IPS-NIHi11 (cell line): Measurements from ENCODE around the gene DAPK1.

Experiments
- DNase-seq: peaks from one replicate; pipeline ENCODE4 v3.0.0; 2012; ENCODE audit warnings: mixed read lengths, low spot score

The DAPK1 gene

DNA sequence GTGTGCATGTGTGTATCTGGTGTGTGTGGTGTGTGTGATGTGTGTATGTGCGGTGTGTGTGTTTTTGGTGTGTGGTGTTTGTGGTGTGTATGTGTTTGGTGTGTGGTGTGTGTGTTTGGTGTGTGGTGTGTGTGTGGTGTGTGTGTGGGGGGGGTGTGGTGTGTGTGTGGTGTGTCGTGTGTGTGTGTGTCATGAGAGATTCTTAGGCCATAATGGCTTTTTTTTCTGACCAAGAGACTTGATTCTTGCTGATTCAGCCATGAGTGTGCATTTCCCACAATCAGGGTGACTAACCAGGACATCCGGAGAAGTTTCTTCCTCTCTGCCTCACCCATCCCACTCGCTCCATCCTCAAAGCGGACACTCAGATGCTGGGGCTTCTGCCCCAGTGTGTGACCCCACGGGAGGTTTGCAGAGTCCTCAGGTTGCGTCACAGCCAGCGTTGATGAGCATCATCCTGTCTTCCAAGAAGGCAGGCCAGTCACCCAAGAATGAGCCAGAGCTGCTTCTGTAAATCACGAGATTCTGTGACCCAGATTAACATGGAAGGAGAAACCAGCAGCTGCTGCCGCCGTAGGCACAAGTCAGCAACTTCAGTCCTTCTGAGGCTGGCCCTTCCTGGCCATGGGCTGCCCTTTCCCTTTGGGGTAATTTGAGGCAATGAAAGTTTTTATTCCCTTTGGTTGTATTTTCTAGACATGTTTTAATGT is 215.8 kb downstream of the DAPK1 start:
- no peak for DNase-seq

DNA sequence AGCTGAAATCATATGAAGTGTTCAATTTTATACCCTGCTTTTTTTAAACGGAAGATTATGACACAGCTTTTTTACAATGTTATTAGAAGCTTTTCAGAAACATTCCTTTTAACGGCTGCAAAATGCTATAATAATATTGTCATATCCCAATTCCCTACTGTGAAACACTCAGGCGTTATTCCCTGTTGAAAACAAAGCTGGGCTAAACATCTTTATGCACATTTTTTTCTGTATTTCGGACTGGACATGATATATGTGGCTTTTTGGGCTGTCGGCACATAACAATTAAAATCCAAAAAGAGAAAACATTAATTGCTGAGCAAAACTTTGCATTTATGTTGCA is 216.3 kb downstream of the DAPK1 start:
- no peak for DNase-seq

GRCh38 chr9:87714819-87715218 is 217.2 kb downstream of the DAPK1 start:
- DNase-seq, result no peak

- DNase-seq, result no peak
Observed at GRCh38 chr9:87716141-87716540, 218.5 kb downstream of the DAPK1 start.

GRCh38 chr9:87717456-87717855 is 219.8 kb downstream of the DAPK1 start:
- DNase-seq, result no peak

DNA sequence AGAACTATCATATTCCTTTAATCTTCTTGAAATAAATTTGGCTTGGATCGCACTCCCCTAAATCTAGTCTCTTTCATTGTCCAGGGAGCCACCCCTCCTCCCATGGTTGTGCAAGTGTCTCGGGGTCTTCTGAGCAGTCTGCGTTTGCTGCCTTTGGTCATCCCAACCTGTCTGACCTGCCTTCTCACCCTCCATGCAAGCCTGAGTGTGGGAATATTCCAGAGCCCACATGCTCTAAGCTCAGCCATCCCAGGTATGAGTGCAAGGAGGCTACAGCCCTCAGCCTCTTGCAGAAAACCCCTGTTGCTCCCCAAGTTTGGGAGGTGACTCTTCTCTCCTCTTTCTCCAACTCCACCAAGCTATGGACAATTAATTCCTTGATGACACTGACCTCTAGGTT is 220.6 kb downstream of the DAPK1 start:
- no peak for DNase-seq

DNA sequence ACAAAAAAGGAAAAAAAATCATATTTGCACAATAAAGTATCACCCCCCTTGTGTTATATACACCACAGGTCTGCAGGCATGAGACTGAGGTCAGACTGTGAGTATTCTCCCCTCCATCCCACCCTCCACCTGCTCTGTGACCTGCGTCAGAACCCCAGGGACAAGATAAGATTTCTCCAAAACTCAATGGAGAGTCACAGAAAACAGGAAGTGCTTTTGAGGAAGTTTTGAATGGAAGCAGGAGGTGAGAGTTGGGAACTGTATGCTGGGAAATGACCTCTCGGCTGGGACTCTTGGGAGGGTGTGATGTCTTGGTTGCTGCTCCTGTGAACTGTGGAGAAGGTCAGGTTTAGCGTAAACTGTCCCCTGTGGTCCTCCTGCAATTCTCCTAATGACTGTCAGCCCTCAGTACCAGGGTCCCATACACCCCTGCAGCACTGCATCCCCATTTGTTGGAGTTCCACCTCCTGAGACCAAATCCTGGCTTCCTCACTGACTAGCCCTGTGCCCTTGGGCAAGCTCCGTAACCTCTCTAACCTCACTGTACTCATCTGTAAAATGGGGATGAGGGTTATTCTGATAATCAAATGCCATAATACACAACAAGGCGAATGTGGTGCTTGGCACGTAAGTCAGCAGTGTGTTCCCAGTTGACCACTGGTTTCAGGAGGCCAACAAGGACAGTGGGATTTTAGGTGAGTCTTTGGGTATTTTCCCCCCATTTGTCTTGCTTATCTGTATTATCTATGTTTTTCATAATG is 221.4 kb downstream of the DAPK1 start:
- DNase-seq, result no peak

GRCh38 chr9:87720173-87720572 is 222.5 kb downstream of the DAPK1 start:
- DNase-seq, result no peak

DNA sequence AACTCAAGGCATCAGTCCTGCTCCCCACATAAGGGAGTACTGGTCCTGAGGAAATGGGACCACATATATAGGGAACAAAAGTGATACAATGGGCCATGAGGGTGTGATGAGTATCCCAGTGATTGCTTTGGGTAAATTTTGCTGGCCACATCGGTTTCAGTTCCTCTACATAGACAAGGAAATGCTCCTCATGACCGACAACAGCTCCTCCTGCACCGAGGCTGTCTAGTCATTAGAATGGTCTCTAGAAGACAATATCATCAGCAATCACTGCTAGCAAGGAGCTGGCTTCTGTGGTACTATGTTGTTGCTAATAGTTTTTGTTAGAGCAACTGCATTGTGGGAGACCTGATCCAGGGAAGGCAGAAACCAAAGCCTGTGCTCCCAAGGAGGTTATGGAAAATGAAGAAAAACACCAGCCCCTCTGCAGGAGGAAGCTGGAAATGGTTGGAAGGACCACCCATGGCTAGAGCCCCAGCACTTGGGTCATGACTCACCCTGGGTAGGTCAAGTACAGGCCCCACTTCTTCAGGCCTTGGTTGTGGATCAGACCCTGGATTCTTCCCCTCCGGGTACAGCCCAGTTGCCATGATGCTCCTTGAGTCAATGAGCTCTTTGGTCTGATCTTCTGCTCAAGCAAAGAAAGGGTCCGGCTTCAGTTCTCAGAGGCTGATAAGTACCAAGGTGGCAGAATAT is 224.9 kb downstream of the DAPK1 start:
- no peak for DNase-seq

DNA sequence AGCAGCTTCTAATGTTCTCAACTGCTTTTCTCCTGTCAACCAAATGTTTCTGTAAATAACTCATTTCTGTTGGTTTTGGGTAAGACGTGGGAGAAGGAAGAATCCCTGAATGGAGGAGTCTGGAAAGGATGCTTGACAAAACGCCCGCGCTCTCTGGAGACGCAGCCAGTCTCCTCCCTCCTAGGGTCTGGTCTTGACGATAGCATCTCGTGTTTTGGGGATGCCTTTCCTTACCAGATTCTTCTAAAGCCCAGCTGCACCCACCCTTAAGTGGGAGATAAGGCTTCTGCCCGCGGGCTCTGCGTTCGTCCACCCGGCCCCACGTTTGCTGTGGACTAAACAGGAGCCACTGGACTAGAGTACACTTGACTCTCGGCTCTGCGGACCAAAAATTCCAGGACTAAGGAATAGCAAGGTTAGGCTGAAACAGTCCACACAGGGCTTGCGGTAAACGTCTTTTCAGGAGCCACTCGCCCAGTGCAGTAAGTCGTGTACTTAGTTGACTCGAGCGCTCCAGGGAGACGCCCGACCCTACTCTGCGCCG is 227.8 kb downstream of the DAPK1 start:
- DNase-seq, result peak; percentile 44

GRCh38 chr9:87725900-87726709 is 228.4 kb downstream of the DAPK1 start, which contains the start of gene CTSL:
CTSL (plus strand) TSS chr9:87726119; CDS start chr9:87727604, 1,485 bp downstream.
- peak; percentile 92 for DNase-seq

- DNase-seq, result no peak
Observed at GRCh38 chr9:87729246-87729645, 231.6 kb downstream of the DAPK1 start.

DNA sequence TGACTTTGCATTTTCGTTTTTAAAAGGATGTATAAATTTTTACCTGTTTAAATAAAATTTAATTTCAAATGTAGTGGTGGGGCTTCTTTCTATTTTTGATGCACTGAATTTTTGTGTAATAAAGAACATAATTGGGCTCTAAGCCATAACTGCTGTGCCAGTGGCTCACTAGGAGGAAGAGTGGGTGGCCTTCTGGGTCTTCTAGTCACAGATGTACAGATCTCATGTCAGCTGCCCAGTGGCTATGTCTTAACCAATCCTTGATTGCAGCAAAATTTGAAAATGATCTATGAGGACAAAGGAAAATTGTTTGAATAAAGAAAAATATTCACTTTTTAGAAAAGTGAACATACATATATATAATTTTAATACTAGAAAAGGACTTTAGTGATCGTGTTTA is 233.7 kb downstream of the DAPK1 start:
- DNase-seq, result no peak

GRCh38 chr9:87732344-87732743 is 234.7 kb downstream of the DAPK1 start:
- DNase-seq, result no peak

DNA sequence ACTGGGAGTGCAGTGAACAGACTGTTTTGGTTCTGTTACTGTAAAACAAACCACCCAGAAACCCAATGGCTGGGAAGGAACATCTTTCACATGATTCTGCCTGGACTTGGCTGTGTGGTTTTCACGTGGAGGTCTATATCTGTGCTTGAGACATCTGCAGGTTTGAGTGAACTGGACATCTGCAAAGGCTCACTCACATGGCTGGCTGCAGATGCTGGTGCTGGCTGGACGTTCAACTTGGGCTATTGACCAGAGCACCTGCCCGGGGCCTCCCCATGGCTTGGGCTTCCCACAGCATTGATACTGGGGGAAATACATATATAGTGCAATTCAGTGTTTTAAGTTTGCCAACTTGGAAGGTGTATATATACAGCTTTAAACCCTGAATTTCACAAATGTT is 235.1 kb downstream of the DAPK1 start:
- no peak for DNase-seq

DNA sequence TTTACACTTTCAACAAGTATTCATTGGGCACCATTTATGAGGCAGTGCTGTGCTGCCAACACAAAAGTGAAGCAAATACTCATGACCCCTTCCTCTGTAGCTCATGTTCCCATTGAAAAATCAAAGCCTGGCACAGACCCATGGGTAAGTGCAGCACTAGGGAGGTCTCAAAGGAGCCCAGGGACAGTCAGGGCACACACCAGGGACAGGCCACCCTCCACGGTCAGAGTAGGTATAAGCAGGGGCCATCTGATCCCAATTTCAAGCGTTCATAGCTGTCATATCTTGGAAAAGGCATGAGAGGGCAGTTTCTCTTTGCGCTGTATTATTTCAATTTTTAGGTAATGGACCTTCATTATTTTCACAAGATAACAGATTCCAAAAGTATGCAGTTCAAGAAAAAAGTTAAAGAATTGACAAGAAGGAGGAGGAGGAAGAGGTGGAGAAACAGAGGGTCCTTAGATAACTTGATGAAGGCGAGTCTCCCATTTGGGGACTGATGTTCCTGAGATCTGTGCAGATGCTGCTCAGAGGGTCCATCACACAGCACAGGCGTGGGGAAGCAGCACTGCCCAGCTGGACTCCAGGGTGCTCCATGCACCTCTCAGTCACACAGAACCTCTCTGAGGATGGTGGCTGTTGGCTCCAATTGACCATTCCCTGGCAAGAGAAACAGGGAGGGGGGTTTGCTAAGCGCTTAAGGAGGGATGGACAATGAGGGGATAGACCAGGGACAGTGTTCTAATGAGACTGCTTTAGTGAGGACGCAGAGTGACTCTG is 235.8 kb downstream of the DAPK1 start:
- DNase-seq, result no peak

GRCh38 chr9:87734106-87734505 is 236.4 kb downstream of the DAPK1 start:
- DNase-seq, result no peak

DNA sequence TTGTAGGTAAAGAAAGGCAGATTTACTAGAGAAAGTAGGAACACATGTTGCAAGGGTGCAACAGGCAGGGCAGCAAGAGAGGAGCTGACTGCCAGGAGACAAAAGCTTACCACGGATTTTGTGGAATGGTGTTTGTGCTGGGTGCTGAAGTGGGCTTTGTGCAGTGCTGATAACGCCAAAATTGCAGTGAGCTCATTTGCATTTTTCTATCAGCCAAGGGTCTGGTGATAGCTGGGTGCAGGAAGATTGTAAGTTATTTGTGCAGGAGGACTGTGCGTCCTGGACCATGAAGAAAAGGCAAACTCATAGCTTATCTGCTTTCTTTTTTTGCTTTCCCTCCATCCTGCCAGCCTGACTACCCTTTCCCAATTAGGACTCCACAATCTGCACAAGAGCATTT is 241.9 kb downstream of the DAPK1 start:
- no peak for DNase-seq

DNA sequence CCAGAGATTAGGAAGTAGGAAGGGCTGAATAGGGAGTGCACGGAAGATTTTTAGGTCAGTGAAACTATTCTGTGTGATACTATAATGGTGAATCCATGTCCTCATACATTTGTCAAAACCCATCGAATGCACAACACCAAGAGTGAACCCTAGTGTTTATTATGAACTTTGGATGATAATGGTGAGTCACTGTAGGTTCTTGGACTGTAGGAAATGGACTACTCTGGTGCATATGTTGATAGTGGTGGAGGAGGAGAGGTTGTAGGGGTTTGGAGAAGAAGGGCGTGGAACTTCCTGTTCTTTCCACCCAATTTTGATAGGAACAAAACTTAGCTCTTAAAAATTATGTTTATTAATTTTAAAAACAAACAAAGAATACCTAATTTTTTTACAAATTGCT is 242.5 kb downstream of the DAPK1 start:
- DNase-seq, result no peak

GRCh38 chr9:87741326-87741725 is 243.7 kb downstream of the DAPK1 start:
- no peak for DNase-seq

DNA sequence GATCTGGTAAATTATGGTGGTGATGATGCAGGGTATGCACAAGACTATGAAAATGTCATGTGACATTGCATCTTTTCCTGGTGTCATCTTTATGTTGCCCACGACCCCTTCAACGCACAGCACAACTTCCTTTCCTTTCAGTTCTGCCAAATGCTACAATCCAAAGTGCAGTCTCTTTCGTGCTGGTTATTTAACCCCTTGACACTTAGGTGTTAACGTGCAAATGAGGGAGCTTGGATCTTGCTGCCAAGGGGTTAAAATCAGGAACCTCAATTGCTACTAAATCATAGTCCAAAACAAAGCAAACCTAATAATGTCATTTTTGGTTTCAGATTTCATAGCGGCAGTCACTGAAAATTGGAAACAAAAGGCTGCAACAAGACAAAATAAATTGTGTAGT is 244.2 kb downstream of the DAPK1 start:
- DNase-seq, result no peak
